Right lobe of liver (tissue), 4 donors: ENCODE results near the gene DYNC2H1.

ENCODE experiments used
- POLR2A ChIP-seq: fragments of 450-650 bp; IDR thresholded peaks from one replicate; pipeline ENCODE4 v1.6.1; 2017; ENCODE audit warnings: antibody characterized with exemption, mild to moderate bottlenecking
- TF ChIP-seq, protein P1 (sequence below), 4 donors: fragments of 200-600 bp in 3 of 4; fragments of 450-650 bp in 1 of 4; IDR thresholded peaks; one replicate each; pipeline versions ENCODE4 v1.5.1 to v1.8.0; 2016 to 2022; ENCODE audit warnings: antibody characterized with exemption in 4 of 4, mild to moderate bottlenecking in 2 of 4
- donor health status: DM: no; HTN: no; CAD: no.
- donor health status: DM: no; HTN: no; CAD: no.
- donor health status: DM: no; HTN: yes; CAD: no.

DNA sequence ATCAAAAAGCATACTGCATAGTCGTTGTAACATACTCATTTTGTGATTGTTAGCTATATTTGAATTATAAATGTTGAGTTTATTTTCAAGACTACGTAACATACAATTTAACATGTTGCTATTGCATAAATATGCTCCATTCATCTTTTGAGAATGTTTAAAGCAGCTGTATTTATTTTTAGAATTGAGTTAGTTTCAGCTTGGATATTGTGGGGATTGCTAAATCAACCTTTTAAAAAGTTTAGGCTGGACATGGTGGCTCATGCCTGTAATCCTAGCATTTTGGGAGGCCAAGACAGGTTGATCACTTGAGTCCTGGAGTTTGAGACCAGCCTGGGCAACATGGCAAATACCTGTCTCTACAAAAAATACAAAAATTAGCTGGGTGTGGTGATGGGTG is 288.1 kb downstream of the DYNC2H1 start:
- TF ChIP-seq, protein P1, sequence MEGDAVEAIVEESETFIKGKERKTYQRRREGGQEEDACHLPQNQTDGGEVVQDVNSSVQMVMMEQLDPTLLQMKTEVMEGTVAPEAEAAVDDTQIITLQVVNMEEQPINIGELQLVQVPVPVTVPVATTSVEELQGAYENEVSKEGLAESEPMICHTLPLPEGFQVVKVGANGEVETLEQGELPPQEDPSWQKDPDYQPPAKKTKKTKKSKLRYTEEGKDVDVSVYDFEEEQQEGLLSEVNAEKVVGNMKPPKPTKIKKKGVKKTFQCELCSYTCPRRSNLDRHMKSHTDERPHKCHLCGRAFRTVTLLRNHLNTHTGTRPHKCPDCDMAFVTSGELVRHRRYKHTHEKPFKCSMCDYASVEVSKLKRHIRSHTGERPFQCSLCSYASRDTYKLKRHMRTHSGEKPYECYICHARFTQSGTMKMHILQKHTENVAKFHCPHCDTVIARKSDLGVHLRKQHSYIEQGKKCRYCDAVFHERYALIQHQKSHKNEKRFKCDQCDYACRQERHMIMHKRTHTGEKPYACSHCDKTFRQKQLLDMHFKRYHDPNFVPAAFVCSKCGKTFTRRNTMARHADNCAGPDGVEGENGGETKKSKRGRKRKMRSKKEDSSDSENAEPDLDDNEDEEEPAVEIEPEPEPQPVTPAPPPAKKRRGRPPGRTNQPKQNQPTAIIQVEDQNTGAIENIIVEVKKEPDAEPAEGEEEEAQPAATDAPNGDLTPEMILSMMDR (IDR thresholded peaks at IDR 0.05) = no peak
- no peak for TF ChIP-seq POLR2A
